ENCODE measurements around the gene SCGB1C1. TPM values are rescaled to one million over a fixed set of nuclear protein-coding genes. Genes with fewer than 3 reads are reported as not detected.
"Not testable (repeated sequence)": the region's sequence is repeated elsewhere in the genome, so short reads cannot be mapped to it uniquely, and the experiment has no call there.

Gene SCGB1C1
- polyA plus RNA-seq = not detected

DNA sequence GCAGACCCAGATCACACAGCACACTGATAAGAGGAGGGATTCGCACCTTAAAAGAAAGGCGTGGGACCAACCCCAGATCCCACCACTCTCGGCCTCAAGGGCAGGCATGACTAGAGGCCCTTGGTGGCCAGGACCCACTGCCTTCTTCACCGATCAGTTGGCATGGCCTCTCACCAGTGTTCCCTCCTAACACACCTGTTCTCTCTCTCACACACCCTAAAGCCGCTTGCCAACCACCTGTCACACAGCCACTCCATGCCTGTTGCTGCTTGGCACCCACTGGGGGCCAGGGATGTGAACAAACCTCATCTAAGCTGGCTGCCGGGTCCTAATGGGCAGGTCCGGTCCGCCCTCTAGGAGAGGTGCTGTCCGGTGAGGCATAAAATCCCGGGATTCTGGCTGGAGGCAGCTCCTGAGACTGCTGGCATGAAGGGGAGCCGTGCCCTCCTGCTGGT is at the start of gene SCGB1C1:
Gene SCGB1C1, plus strand, starts transcription at position 405 of the 455 bp plus-strand sequence. Its CDS starts 22 bp downstream, at position 427.
- DNase-seq = not testable (repeated sequence)
- peak within 1 kb of the TSS in 3 of 6 donors; percentile 54 to 74 (median 60) for H3K27ac Mint-ChIP-seq

GRCh38 chr11:180242-180641 is 12.6 kb upstream of the SCGB1C1 start:
- H3K9me3 Mint-ChIP-seq; H3K27me3 Mint-ChIP-seq (ENCODE audit: low read depth in 3 of 3); H3K27ac Mint-ChIP-seq; H3K36me3 Mint-ChIP-seq; H3K4me1 Mint-ChIP-seq; H3K4me3 Mint-ChIP-seq: not testable (repeated sequence)
- peak in 1 of 3 donors; percentile 30 for DNase-seq

More for the DNA sequence above, at the start of gene SCGB1C1:
- peaks cover 9 to 10% of the 10 kb centered on the region in 2 donors for H3K4me1 Mint-ChIP-seq
- H3K9me3 Mint-ChIP-seq; H3K27me3 Mint-ChIP-seq (ENCODE audit: low read depth in 3 of 3); H3K36me3 Mint-ChIP-seq: not testable (repeated sequence)
- H3K4me3 Mint-ChIP-seq = peak within 1 kb of the TSS in 2 of 5 donors; percentile 59 to 65

DNA sequence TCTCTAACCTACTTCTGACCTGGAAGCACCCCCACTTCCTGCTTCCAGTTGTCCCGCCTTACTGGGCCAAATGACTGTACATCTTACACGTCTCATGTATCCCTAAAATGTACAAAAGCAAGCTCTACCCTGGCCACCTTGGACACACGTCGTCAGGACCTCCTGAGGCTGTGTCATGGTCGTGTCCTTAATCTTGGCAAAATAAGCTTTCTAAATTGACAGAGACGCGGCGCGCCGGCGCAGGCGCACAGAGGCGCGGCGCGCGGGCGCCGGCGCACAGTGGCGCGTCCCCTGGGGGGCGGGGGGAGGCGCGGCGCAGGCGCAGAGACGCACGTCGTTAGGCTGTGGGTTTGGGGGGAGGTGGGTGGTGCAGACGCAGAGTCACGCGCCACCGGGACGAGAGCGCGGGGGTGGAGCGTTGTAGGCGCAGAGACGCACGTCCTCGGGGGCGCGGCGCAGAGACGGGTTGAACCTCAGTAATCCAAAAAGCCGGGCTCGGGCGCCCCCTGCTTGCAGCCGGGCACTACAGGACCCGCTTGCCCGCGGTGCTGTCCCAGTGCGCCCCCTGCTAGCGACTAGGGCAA is 3.6 kb upstream of the SCGB1C1 start:
- H3K4me1 Mint-ChIP-seq = peaks cover 9 to 10% of the 10 kb centered on the region in 2 donors
- not testable (repeated sequence) for H3K36me3 Mint-ChIP-seq; DNase-seq; H3K4me3 Mint-ChIP-seq; H3K27me3 Mint-ChIP-seq (ENCODE audit: low read depth in 3 of 3); H3K27ac Mint-ChIP-seq; H3K9me3 Mint-ChIP-seq

GRCh38 chr11:189843-190311 is 3.0 kb upstream of the SCGB1C1 start:
- H3K36me3 Mint-ChIP-seq; H3K27me3 Mint-ChIP-seq (ENCODE audit: low read depth in 3 of 3); H3K27ac Mint-ChIP-seq; H3K4me3 Mint-ChIP-seq; H3K9me3 Mint-ChIP-seq: not testable (repeated sequence)
- H3K4me1 Mint-ChIP-seq = peaks cover 9 to 10% of the 10 kb centered on the region in 2 donors
- peak; percentile 30 to 40 (median 36) for DNase-seq

DNA sequence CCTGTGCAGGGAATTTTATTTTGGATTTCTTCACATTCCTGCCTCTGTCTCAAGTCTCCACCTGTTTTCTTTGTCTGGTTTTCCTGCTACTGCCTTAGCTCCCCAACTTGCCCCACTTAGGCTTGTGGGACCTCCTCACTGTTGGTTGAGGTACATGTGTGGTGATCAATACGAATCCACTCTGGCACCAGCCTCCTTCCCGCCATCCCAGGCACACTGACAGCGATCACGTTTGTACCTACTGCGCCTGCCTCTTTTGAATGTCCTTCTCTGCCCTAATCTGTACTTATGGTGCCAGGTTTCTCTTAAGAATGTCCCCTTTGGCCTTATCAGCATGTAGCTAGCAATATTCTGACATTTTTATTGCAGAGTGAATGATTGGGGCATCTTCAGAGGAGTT is 2.3 kb upstream of the SCGB1C1 start:
- H3K27me3 Mint-ChIP-seq (ENCODE audit: low read depth in 3 of 3); DNase-seq; H3K36me3 Mint-ChIP-seq; H3K4me3 Mint-ChIP-seq; H3K9me3 Mint-ChIP-seq: not testable (repeated sequence)
- H3K27ac Mint-ChIP-seq = peak overlapping the region in 2 of 6 donors; percentile 26 to 30
- H3K4me1 Mint-ChIP-seq = peaks cover 9 to 10% of the 10 kb centered on the region in 2 donors

GRCh38 chr11:191490-192478 is 1.1 kb upstream of the SCGB1C1 start:
- peak; percentile 30 to 61 (median 48) for DNase-seq
- peaks cover 9 to 10% of the 10 kb centered on the region in 2 donors for H3K4me1 Mint-ChIP-seq
- not testable (repeated sequence) for H3K27me3 Mint-ChIP-seq (ENCODE audit: low read depth in 3 of 3); H3K36me3 Mint-ChIP-seq; H3K9me3 Mint-ChIP-seq
- H3K4me3 Mint-ChIP-seq = peak overlapping the region; percentile 44 to 78 (median 65)
- H3K27ac Mint-ChIP-seq = peak overlapping the region in 5 of 6 donors; percentile 66 to 98 (median 88)

DNA sequence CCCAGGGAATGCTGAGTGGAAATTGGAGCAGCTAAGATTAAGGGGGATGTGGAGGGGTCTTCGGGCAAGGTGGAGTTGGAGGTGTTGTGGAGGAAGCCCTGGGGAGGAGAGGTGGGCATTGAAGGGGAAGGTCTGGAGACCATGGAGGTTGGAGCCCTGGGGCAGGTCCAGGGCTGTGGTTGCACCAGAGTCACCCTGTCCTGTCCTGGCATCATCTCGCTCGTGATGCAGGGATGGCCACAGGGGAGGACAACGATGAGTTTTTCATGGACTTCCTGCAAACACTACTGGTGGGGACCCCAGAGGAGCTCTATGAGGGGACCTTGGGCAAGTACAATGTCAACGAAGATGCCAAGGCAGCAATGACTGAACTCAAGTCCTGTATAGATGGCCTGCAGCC is 603 bp downstream of the SCGB1C1 start:
- H3K4me3 Mint-ChIP-seq; H3K9me3 Mint-ChIP-seq; H3K27ac Mint-ChIP-seq; H3K27me3 Mint-ChIP-seq (ENCODE audit: low read depth in 3 of 3); DNase-seq; H3K36me3 Mint-ChIP-seq: not testable (repeated sequence)
- H3K4me1 Mint-ChIP-seq = peaks cover 9 to 10% of the 10 kb centered on the region in 2 donors

- Mint-ChIP-seq H3K27me3 (ENCODE audit: low read depth in 3 of 3) (peaks cover 0 to 2% (median 0%) of the 10 kb centered on the region in 3 donors), H3K36me3 (no peaks in the 10 kb centered on the region), H3K27ac (no peak overlapping the region), H3K4me1 (peaks cover 2 to 5% of the 10 kb centered on the region in 2 donors), H3K4me3 (no peak overlapping the region), H3K9me3 (no peaks in the 10 kb centered on the region)
- DNase-seq = no peak
Observed at GRCh38 chr11:196786-197731, 4.2 kb downstream of the SCGB1C1 start.

DNA sequence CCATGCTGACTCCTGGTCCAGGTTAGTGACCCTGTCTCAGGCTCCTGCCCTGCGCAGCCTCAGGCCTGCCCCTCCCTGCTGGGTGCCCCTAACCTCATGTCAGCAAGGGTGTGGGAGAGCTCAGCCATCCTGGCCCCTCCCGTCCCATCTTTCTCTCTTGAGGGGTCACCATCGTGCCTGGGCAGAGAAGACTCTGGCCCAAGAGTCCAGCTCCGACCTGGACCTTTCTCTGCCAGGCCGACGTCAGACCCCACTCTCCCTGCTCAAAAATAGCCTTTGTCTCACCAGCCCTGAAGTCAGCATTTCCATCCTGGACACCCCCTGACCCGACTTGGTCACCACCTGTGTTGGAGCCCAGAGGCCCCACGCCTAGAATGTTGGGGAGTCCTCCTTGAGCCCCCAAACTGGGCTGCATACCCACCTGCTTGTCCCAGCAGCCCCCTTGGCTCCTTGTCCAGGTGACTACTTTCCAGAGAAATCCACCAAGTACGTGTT is 4.9 kb downstream of the SCGB1C1 start:
- Mint-ChIP-seq H3K4me1 (peaks cover under 1 to 7% of the 10 kb centered on the region in 2 donors), H3K9me3 (no peaks in the 10 kb centered on the region), H3K36me3 (no peaks in the 10 kb centered on the region), H3K4me3 (no peak overlapping the region), H3K27me3 (ENCODE audit: low read depth in 3 of 3) (peaks cover 0 to 3% (median 0%) of the 10 kb centered on the region in 3 donors), H3K27ac (peak overlapping the region in 1 of 6 donors; percentile 30)
- DNase-seq = no peak

GRCh38 chr11:198236-198806 is 5.4 kb downstream of the SCGB1C1 start:
- peaks cover 0 to 3% (median 0%) of the 10 kb centered on the region in 3 donors for H3K27me3 Mint-ChIP-seq (ENCODE audit: low read depth in 3 of 3)
- H3K36me3 Mint-ChIP-seq = peaks cover 0 to 2% (median 0%) of the 10 kb centered on the region in 3 donors
- no peaks in the 10 kb centered on the region for H3K9me3 Mint-ChIP-seq
- H3K4me1 Mint-ChIP-seq = peaks cover 6 to 12% of the 10 kb centered on the region in 2 donors
- H3K27ac Mint-ChIP-seq = peak overlapping the region in 2 of 6 donors; percentile 30 to 67
- no peak for DNase-seq
- H3K4me3 Mint-ChIP-seq = no peak overlapping the region

GRCh38 chr11:199004-199581 is 6.2 kb downstream of the SCGB1C1 start:
- peaks cover 0 to 3% (median 1%) of the 10 kb centered on the region in 3 donors for H3K27me3 Mint-ChIP-seq (ENCODE audit: low read depth in 3 of 3)
- H3K4me1 Mint-ChIP-seq = peaks cover 13 to 16% of the 10 kb centered on the region in 2 donors
- no peak for DNase-seq
- no peak overlapping the region for H3K4me3 Mint-ChIP-seq
- H3K27ac Mint-ChIP-seq = no peak overlapping the region
- no peaks in the 10 kb centered on the region for H3K9me3 Mint-ChIP-seq
- peaks cover 0 to 5% (median 0%) of the 10 kb centered on the region in 3 donors for H3K36me3 Mint-ChIP-seq

DNA sequence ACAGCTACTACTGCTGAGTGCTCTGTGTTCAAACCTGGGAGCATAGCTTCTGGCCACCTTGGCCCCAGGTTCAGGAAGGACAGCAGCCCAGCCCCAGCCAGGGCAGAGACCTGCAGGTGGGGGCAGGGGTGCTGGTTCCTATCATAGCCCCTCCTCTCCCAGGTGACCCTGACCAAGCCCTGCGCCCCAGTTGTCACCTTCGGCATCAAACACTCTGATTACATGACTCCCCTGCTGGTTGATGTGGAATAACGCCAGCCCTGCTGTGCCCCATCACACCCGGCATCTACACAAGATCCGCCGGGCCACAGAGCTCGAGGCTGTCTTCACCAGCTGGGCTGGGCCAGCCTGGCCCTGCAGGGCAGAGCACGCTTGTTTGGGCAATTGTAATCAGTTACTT is 6.9 kb downstream of the SCGB1C1 start:
- no peaks in the 10 kb centered on the region for H3K9me3 Mint-ChIP-seq
- no peak overlapping the region for H3K4me3 Mint-ChIP-seq
- H3K27ac Mint-ChIP-seq = no peak overlapping the region
- peaks cover 19% of the 10 kb centered on the region in 2 donors for H3K4me1 Mint-ChIP-seq
- no peak for DNase-seq
- peaks cover 0 to 8% (median 0%) of the 10 kb centered on the region in 3 donors for H3K36me3 Mint-ChIP-seq
- peaks cover 0 to 3% (median 1%) of the 10 kb centered on the region in 3 donors for H3K27me3 Mint-ChIP-seq (ENCODE audit: low read depth in 3 of 3)
